Hematopoietic multipotent progenitor cell (in vitro differentiated cells): ENCODE results near the gene TMEM19. TPM values are rescaled to one million over a fixed set of nuclear protein-coding genes. Genes with fewer than 3 reads are reported as not detected.

Experiments used
- small RNA-seq: library from RNA; depleted of rRNA; stranded (forward); fragments of <200 nt; gene quantifications from one replicate; pipeline ENCODE3, GENCODE V24; 2012
- total RNA-seq: library from RNA; depleted of rRNA; stranded (reverse); fragments of >200 nt; gene quantifications from one replicate; pipeline ENCODE4 v1.2.3, GENCODE V29; 2012

The TMEM19 gene
- total RNA-seq, 1 donor: 26.1 TPM

Small RNA genes lying within 50 kb of the gene (small RNA-seq; reads per million reads assigned to genes)
- gene RF00560: not detected

Other genes starting within 250 kb of the TMEM19 start
- gene LGR5, start 246.3 kb upstream of the TMEM19 start, total RNA-seq: under 0.01 TPM
- 20.7 TPM for gene ZFC3H1, start 22.2 kb upstream of the TMEM19 start, total RNA-seq
- 1.6 TPM for gene THAP2, start 21.8 kb upstream of the TMEM19 start, total RNA-seq
- gene RAB21, start 68.8 kb downstream of the TMEM19 start, total RNA-seq: 5.1 TPM
- 13.7 TPM for gene TBC1D15, start 153.7 kb downstream of the TMEM19 start, total RNA-seq